HEK293 (cell line): ENCODE measurements around the gene LARP1B.

ENCODE experiments used
- CTCF ChIA-PET: fragments of 350-600 bp; formaldehyde crosslinking; extraction: SDS; loops from one replicate; lab custom pipeline; 2021; ENCODE audit warnings: antibody characterized with exemption; lab: Yijun Ruan, JAX
- POLR2A ChIA-PET: fragments of 300-600 bp; formaldehyde crosslinking; extraction: SDS; loops from one replicate; lab custom pipeline; 2020; ENCODE audit warnings: antibody characterized with exemption, inconsistent platforms; lab: Yijun Ruan, JAX
- H3K27ac ChIP-seq: fragments of 200-500 bp; sonication (Bioruptor generic); 2 replicates; pipeline ENCODE4 v1.5.1; 2014; ENCODE audit warnings: low read depth, low read length, control low read depth, inconsistent platforms; ENCODE audit errors: extremely low read depth
- H3K36me3 ChIP-seq, 2 experiments: fragments of 200-500 bp in 1 of 2; sonication (Bioruptor generic) in 1 of 2; 1 replicate in 1 of 2; 2 replicates in 1 of 2; pipeline ENCODE4 v1.5.1; 2014 to 2017; ENCODE audit warnings: inconsistent platforms in 2 of 2, low read length in 2 of 2; ENCODE audit not compliant: control insufficient read depth in 2 of 2, insufficient read depth in 1 of 2
- H3K4me1 ChIP-seq: fragments of 200-500 bp; sonication (Bioruptor generic); 2 replicates; pipeline ENCODE4 v1.5.1; 2014; ENCODE audit warnings: mild to moderate bottlenecking, low read length, inconsistent platforms; ENCODE audit not compliant: control insufficient read depth, insufficient read depth
- H3K4me3 ChIP-seq: 2 replicates; pipeline ENCODE4 v1.5.1; 2011; ENCODE audit warnings: low read depth, mild to moderate bottlenecking, control low read depth, low read length, moderate library complexity
- H3K9me3 ChIP-seq: fragments of 200-500 bp; sonication (Bioruptor generic); 2 replicates; pipeline ENCODE4 v1.5.1; 2014; ENCODE audit warnings: low read depth, low read length, inconsistent platforms; ENCODE audit not compliant: control insufficient read depth, insufficient read depth
- BCL11A ChIP-seq: fragments of 450-650 bp; formaldehyde crosslinking; IDR thresholded peaks from 2 replicates; pipeline ENCODE4 v1.5.1; 2016; ENCODE audit warnings: low read depth, missing biosample characterization, missing genetic modification characterization
- MZF1 ChIP-seq: fragments of 450-650 bp; formaldehyde crosslinking; IDR thresholded peaks from 2 replicates; pipeline ENCODE4 v1.5.1; 2017; ENCODE audit warnings: missing biosample characterization, missing genetic modification characterization, borderline replicate concordance
- PBX3 ChIP-seq: sonication (generic); formaldehyde crosslinking; IDR thresholded peaks from 2 replicates; pipeline ENCODE4 v1.8.1; 2022; ENCODE audit warnings: mild to moderate bottlenecking, moderate library complexity, missing genetic modification reagents
- PRDM4 ChIP-seq: fragments of 450-650 bp; formaldehyde crosslinking; IDR thresholded peaks from 2 replicates; pipeline ENCODE4 v1.5.1; 2017; ENCODE audit warnings: missing biosample characterization, missing genetic modification characterization
- WT1 ChIP-seq: fragments of 450-650 bp; formaldehyde crosslinking; IDR thresholded peaks from 2 replicates; pipeline ENCODE4 v1.5.1; 2016; ENCODE audit warnings: missing biosample characterization, missing genetic modification characterization
- ZBTB20 ChIP-seq: fragments of 450-650 bp; formaldehyde crosslinking; IDR thresholded peaks from 2 replicates; pipeline ENCODE4 v1.5.1; 2016; ENCODE audit warnings: missing biosample characterization, missing genetic modification characterization
- ZBTB6 ChIP-seq: fragments of 450-650 bp; formaldehyde crosslinking; IDR thresholded peaks from 2 replicates; pipeline ENCODE4 v1.5.1; 2017; ENCODE audit warnings: missing biosample characterization, missing genetic modification characterization
- ZEB2 ChIP-seq: fragments of 450-650 bp; formaldehyde crosslinking; IDR thresholded peaks from 2 replicates; pipeline ENCODE4 v1.5.1; 2016; ENCODE audit warnings: missing biosample characterization, missing genetic modification characterization
- ZNF148 ChIP-seq: fragments of 450-650 bp; formaldehyde crosslinking; IDR thresholded peaks from 2 replicates; pipeline ENCODE4 v1.5.0; 2017; ENCODE audit warnings: missing biosample characterization, missing genetic modification characterization, borderline replicate concordance
- ZNF155 ChIP-seq: fragments of 450-650 bp; formaldehyde crosslinking; IDR thresholded peaks from 2 replicates; pipeline ENCODE4 v1.5.1; 2016; ENCODE audit warnings: missing biosample characterization, missing genetic modification characterization
- ZNF221 ChIP-seq: fragments of 450-650 bp; formaldehyde crosslinking; IDR thresholded peaks from 2 replicates; pipeline ENCODE4 v1.5.1; 2017; ENCODE audit warnings: missing biosample characterization, missing genetic modification characterization, borderline replicate concordance
- ZNF362 ChIP-seq: fragments of 450-650 bp; formaldehyde crosslinking; IDR thresholded peaks from 2 replicates; pipeline ENCODE4 v1.5.1; 2016; ENCODE audit warnings: missing biosample characterization, missing genetic modification characterization
- ZNF610 ChIP-seq: fragments of 450-650 bp; formaldehyde crosslinking; IDR thresholded peaks from 2 replicates; pipeline ENCODE4 v1.5.1; 2016; ENCODE audit warnings: missing biosample characterization, missing genetic modification characterization, borderline replicate concordance
- ZNF677 ChIP-seq: fragments of 450-650 bp; IDR thresholded peaks from 2 replicates; pipeline ENCODE4 v1.5.0; 2018; ENCODE audit warnings: missing biosample characterization, mild to moderate bottlenecking, missing genetic modification characterization, moderate library complexity
- ZNF707 ChIP-seq: fragments of 450-650 bp; formaldehyde crosslinking; IDR thresholded peaks from 2 replicates; pipeline ENCODE4 v1.5.1; 2016; ENCODE audit warnings: missing biosample characterization, missing genetic modification characterization
- ZNF768 ChIP-seq: fragments of 450-650 bp; formaldehyde crosslinking; IDR thresholded peaks from 2 replicates; pipeline ENCODE4 v1.5.1; 2018; ENCODE audit warnings: missing biosample characterization, mild to moderate bottlenecking, missing genetic modification characterization
- ZNF785 ChIP-seq: fragments of 450-650 bp; formaldehyde crosslinking; IDR thresholded peaks from 2 replicates; pipeline ENCODE4 v1.5.1; 2016; ENCODE audit warnings: missing biosample characterization, missing genetic modification characterization
- ZNF843 ChIP-seq: fragments of 450-650 bp; formaldehyde crosslinking; IDR thresholded peaks from 2 replicates; pipeline ENCODE4 v1.5.1; 2016; ENCODE audit warnings: missing biosample characterization, missing genetic modification characterization

The LARP1B gene

GRCh38 chr4:128228845-128229795, 168.0 kb downstream of the LARP1B start:
- no peak for TF ChIP-seq ZNF155
- Histone ChIP-seq H3K36me3 (no peaks in the 10 kb centered on the region), H3K4me3 (no peak overlapping the region), H3K27ac (no peak overlapping the region), H3K4me1 (no peaks in the 10 kb centered on the region), H3K9me3 (no peaks in the 10 kb centered on the region)
- POLR2A ChIA-PET: no interaction called here
- CTCF ChIA-PET: no interaction called here

GRCh38 chr4:128232719-128233118, 171.6 kb downstream of the LARP1B start:
- ChIA-PET POLR2A (no interaction called here), CTCF (no interaction called here)
- TF ChIP-seq ZBTB20 (no peak), PBX3 (CRISPR knock-in tag) (no peak), MZF1 (tag by site-specific recombination) (no peak), BCL11A (tag by site-specific recombination) (no peak), ZNF221 (no peak), ZNF785 (tag by site-specific recombination) (no peak), PRDM4 (tag by site-specific recombination) (no peak), ZNF610 (tag by site-specific recombination) (no peak), ZNF362 (tag by site-specific recombination) (no peak), ZNF707 (tag by site-specific recombination) (no peak), ZBTB6 (tag by site-specific recombination) (no peak), ZNF768 (tag by site-specific recombination) (no peak)

GRCh38 chr4:128234836-128235235, 173.7 kb downstream of the LARP1B start:
- POLR2A ChIA-PET: no interaction called here
- Histone ChIP-seq H3K27ac (no peak overlapping the region), H3K9me3 (no peaks in the 10 kb centered on the region), H3K4me3 (no peak overlapping the region), H3K4me1 (no peaks in the 10 kb centered on the region), H3K36me3 (no peaks in the 10 kb centered on the region)
- TF ChIP-seq ZNF677 (tag by site-specific recombination) (peak; percentile 86), ZNF148 (tag by site-specific recombination) (no peak), ZEB2 (tag by site-specific recombination) (no peak), ZNF843 (tag by site-specific recombination) (no peak), WT1 (tag by site-specific recombination) (no peak)
- CTCF ChIA-PET: interaction anchor here (0.7 kb wide), 1 partner anchor 29 kb away, joined by 4 read pairs; no protein-coding TSS in a partner anchor

More at GRCh38 chr4:128232719-128233118, 171.6 kb downstream of the LARP1B start:
- Histone ChIP-seq H3K27ac (no peak overlapping the region), H3K4me3 (no peak overlapping the region), H3K36me3 (no peaks in the 10 kb centered on the region), H3K9me3 (no peaks in the 10 kb centered on the region), H3K4me1 (no peaks in the 10 kb centered on the region)
